Measurements from ENCODE around the gene CHAD. TPM values are rescaled to one million over a fixed set of nuclear protein-coding genes. Genes with fewer than 3 reads are reported as not detected.

Gene CHAD
- total and polyA plus RNA-seq, 8 donors, result 0.45 to 12.0 (median 4.9) TPM; not detected in 1

DNA sequence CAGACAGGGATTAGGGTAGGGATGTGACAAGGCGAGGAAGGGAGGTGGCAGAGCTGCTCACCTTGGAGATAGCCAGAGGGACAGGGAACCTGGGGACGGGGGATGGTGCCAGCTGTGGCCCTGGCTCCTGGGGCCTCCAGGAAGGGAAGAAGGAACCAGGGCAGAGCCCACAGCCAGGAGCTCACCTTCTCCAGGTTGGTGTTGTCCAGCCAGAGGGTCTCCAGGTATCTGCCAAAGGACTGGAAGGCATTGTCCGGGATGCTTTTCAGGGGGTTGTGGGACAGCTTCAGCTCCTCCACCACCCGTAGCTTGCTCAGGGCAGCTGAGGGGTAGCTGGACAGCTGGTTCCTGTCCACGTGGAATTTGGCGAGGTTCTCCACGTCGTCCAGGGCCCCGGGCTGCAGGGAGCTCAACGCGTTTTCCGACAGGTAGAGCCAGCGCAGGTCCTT, 801 bp downstream of the CHAD start:
- Histone ChIP-seq H3K27me3 (peaks cover 0 to 35% (median 12%) of the 10 kb centered on the region in 3 donors), H3K27ac (peak overlapping the region in 1 of 5 donors; percentile 75), H3K36me3 (peaks cover 0 to 49% (median 36%) of the 10 kb centered on the region in 4 donors), H3K9me3 (no peaks in the 10 kb centered on the region), H3K4me3 (no peak overlapping the region), H3K4me1 (peaks cover 26 to 43% (median 36%) of the 10 kb centered on the region in 4 donors)
- no peak for DNase-seq
- WGBS, 5 donors, result 64 to 79% (median 77%) methylated on average over 10 to 13 of the region's 13 CpGs
- TF ChIP-seq, protein P1, sequence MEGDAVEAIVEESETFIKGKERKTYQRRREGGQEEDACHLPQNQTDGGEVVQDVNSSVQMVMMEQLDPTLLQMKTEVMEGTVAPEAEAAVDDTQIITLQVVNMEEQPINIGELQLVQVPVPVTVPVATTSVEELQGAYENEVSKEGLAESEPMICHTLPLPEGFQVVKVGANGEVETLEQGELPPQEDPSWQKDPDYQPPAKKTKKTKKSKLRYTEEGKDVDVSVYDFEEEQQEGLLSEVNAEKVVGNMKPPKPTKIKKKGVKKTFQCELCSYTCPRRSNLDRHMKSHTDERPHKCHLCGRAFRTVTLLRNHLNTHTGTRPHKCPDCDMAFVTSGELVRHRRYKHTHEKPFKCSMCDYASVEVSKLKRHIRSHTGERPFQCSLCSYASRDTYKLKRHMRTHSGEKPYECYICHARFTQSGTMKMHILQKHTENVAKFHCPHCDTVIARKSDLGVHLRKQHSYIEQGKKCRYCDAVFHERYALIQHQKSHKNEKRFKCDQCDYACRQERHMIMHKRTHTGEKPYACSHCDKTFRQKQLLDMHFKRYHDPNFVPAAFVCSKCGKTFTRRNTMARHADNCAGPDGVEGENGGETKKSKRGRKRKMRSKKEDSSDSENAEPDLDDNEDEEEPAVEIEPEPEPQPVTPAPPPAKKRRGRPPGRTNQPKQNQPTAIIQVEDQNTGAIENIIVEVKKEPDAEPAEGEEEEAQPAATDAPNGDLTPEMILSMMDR (IDR thresholded peaks at IDR 0.05), result no peak
- no peak for TF ChIP-seq POLR2AphosphoS5 (IDR thresholded peaks at IDR 0.05)
- TF ChIP-seq EP300 (IDR thresholded peaks at IDR 0.05), result no peak
- TF ChIP-seq POLR2A (IDR thresholded peaks at IDR 0.05), result no peak
- intact Hi-C loops (cut with DNase I; ENCODE audit: low total_unique reads), result no loop called here

DNA sequence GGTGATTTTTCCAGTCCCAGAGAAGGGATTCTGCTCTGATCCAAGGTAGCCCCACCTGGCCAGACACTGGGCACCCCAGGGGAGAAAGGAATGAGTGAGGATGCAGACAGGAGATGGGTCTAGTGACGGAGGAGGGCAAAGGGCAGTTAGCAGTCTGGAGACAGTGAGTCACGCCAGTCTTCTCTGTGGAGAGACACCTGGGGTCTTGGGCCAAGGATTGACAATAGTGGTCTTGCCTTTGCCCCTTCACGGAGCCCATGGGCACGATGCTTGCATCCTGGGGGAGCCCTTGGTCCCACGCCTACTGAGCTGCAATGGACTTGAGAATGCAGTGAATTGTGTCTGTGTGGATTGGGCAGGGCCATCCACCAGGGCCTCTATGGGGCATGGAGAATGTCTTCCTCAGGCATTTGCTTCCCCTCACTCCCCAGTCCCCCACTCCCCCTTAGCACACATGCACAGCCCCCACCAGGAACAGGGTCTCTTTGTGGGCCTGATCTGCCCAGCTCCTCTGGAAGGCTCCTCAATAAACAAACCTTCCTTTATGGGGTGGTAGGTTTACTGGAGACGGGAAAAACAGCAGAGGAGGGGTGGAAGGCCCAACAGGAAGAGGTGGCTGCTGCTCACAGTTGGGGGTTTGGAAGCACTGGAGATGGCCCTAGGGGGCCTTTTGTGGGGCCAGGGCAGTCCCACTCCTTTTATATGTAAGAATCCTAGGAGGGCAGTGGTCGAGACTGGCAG, 1.4 kb downstream of the CHAD start:
- Histone ChIP-seq H3K36me3 (peaks cover 0 to 49% (median 37%) of the 10 kb centered on the region in 4 donors), H3K4me1 (peaks cover 26 to 43% (median 36%) of the 10 kb centered on the region in 4 donors), H3K27ac (peak overlapping the region; percentile 73 to 86 (median 78)), H3K27me3 (peaks cover 0 to 35% (median 12%) of the 10 kb centered on the region in 3 donors), H3K9me3 (no peaks in the 10 kb centered on the region), H3K4me3 (no peak overlapping the region)
- TF ChIP-seq, protein P1 (IDR thresholded peaks at IDR 0.05), result no peak
- TF ChIP-seq POLR2AphosphoS5 (IDR thresholded peaks at IDR 0.05) (no peak), POLR2A (IDR thresholded peaks at IDR 0.05) (no peak), EP300 (IDR thresholded peaks at IDR 0.05) (no peak)
- DNase-seq, result no peak
- intact Hi-C loops (cut with DNase I; ENCODE audit: low total_unique reads), result no loop called here
- 78 to 89% (median 85%) methylated on average over 7 of the region's 7 CpGs for WGBS, 5 donors

DNA sequence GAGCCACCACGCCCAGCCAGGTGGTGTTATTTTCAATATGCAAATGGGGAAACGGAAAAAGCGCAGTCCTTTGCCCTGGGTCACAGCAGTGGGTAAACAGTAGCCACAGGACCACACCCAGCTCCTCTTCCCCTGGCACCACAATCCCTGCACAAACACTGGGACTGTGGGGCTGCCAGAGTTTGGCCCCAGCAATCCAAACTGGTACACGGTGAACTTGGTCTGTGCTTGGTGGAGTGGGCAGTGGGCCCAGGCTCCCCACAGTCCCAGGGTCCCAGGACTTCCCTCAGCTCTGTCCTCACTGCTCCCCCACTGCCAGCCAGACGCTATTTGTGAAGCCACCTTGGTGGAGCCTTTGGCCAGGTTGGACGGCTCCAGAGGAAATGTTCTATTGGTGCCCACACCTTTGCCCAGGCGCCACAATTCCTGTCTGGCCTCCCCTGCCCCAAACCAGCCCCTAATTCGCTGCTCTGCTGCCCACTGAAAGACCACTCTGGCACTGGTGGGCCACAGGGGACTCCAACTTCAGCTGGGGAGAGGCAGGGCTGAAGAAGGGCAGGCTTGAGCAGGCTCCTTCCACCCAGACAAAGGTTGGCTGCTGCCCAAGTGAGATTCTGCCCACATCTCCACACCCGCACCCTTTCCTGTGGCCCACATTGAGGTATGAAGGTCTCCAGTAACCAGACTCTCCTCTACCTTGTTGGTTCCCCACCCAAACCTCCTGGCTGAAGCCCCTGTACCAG, 2.1 kb downstream of the CHAD start:
- Histone ChIP-seq H3K27ac (peak overlapping the region; percentile 73 to 86 (median 78)), H3K9me3 (no peaks in the 10 kb centered on the region), H3K4me1 (peaks cover 26 to 43% (median 36%) of the 10 kb centered on the region in 4 donors), H3K36me3 (peaks cover 0 to 47% (median 36%) of the 10 kb centered on the region in 4 donors), H3K4me3 (no peak overlapping the region), H3K27me3 (peaks cover 0 to 35% (median 12%) of the 10 kb centered on the region in 3 donors)
- WGBS, 5 donors, result 30 to 67% (median 50%) methylated on average over 5 to 9 of the region's 9 CpGs
- intact Hi-C loops (cut with DNase I; ENCODE audit: low total_unique reads), result no loop called here
- peak in 1 of 3 donors; percentile 73 for TF ChIP-seq POLR2AphosphoS5 (IDR thresholded peaks at IDR 0.05)
- TF ChIP-seq, protein P1 (IDR thresholded peaks at IDR 0.05), result no peak
- peak; percentile 74 to 84 for DNase-seq

DNA sequence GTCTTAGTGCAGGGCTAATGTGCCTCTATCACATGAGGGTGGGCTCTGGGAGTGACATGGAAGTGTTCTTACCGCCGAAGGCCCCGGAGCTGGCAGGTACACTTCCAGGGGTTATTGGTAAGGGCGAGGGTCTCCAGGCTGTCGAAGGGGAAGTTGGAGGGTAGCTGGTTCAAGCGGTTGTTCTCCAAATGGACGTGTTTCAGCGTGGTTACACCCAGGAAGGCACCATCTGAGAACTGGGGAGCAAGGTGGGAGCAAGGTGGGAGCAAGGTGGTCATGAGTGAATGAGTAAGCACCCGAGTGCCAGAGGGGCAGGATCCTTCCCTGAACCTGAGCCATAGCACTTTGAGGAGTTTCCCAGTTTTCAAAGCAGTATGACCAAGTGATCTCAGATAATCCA, 3.0 kb downstream of the CHAD start:
- H3K27me3 ChIP-seq, result peaks cover 0 to 35% (median 12%) of the 10 kb centered on the region in 3 donors
- no peak for DNase-seq
- intact Hi-C loops (cut with DNase I; ENCODE audit: low total_unique reads), result no loop called here
- peaks cover 0 to 46% (median 34%) of the 10 kb centered on the region in 4 donors for H3K36me3 ChIP-seq
- WGBS, 5 donors, result 92 to 98% (median 93%) methylated on average over 9 of the region's 9 CpGs
- no peaks in the 10 kb centered on the region for H3K9me3 ChIP-seq
- H3K4me1 ChIP-seq, result peaks cover 26 to 43% (median 36%) of the 10 kb centered on the region in 4 donors
- no peak overlapping the region for H3K4me3 ChIP-seq
- TF ChIP-seq POLR2A (IDR thresholded peaks at IDR 0.05) (no peak), POLR2AphosphoS5 (IDR thresholded peaks at IDR 0.05) (no peak), EP300 (IDR thresholded peaks at IDR 0.05) (no peak)
- TF ChIP-seq, protein P1 (IDR thresholded peaks at IDR 0.05), result no peak
- peak overlapping the region in 2 of 5 donors; percentile 26 to 78 for H3K27ac ChIP-seq
